Retina (tissue), 1 donor: ENCODE results near the gene TRAK1.
A peak's percentile ranks its signal among the peaks of the same experiment; 100 is the strongest.

ENCODE experiments used
- DNase-seq: peaks from one replicate; pipeline ENCODE4 v3.0.0-alpha.2; 2016

Gene TRAK1

DNA sequence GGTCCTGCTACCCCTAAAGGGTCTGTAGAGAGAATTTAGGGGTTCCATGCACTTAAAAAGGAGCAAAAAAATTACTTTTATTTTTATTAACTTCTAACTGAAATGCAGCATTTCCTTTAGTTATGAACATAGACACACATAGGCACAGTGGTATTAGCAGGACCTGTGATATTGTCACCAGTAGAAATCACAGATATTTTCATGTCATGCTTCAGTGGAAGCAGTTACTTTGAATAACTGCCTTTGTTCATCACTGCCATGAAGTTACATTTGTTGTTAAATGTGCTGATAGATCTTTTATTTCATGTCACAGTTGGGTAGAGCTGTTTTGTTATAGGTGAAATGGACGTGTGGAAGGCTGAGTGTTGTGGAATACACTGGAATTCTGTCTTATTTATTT is 37.4 kb downstream of the TRAK1 start:
- DNase-seq, result no peak

DNA sequence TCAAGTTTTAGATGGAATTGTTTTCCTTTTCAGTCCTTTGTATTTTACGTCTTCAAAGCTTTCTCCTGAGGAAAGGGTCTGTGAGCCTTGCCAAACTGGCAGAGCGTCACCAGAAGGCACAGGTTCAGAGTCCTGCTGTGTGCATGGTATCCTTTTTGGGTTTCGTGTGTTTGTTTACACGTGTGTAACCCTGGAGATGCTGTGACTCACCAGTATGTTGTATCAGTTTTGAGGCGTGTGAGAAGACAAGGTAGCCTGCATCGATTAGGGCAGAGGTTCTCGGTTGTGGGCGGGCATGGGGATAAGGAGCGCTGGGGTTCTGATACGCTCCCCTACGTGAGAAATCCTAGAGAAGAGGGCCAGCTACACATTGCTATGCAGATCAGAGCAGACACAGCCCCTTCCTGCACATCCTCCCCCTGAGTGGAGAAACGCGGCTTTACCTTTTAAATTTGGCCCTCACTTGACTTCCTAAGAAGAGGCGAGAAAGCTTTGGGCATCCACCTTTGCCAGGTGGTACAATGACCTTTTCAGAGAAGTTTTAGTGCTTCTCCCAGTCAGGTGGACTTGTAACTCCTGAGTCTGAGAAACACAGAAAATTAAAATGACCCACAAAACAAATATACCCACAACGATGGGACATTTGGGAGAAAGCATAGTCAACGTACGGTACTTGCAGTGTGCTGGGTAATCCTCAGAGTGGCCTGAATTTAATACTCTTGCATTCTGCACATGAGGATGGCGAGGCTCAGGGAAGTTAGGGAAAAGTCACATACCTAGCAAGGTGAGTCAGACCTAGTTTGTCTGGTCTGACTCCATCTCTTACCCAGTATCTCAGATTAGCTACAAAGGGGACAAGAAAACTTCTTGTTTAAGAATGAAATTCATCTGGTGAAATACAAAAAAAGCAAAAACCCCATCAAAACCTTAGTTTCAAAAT is 38.1 kb downstream of the TRAK1 start:
- DNase-seq, result no peak

- no peak for DNase-seq
Observed at GRCh38 chr3:42130007-42130328, 38.8 kb downstream of the TRAK1 start.

GRCh38 chr3:42130329-42131070 is 39.3 kb downstream of the TRAK1 start:
- DNase-seq, result no peak

GRCh38 chr3:42133500-42134298 is 42.5 kb downstream of the TRAK1 start:
- DNase-seq, result no peak

- DNase-seq, result no peak
Observed at GRCh38 chr3:42134867-42135464, 43.8 kb downstream of the TRAK1 start.

DNA sequence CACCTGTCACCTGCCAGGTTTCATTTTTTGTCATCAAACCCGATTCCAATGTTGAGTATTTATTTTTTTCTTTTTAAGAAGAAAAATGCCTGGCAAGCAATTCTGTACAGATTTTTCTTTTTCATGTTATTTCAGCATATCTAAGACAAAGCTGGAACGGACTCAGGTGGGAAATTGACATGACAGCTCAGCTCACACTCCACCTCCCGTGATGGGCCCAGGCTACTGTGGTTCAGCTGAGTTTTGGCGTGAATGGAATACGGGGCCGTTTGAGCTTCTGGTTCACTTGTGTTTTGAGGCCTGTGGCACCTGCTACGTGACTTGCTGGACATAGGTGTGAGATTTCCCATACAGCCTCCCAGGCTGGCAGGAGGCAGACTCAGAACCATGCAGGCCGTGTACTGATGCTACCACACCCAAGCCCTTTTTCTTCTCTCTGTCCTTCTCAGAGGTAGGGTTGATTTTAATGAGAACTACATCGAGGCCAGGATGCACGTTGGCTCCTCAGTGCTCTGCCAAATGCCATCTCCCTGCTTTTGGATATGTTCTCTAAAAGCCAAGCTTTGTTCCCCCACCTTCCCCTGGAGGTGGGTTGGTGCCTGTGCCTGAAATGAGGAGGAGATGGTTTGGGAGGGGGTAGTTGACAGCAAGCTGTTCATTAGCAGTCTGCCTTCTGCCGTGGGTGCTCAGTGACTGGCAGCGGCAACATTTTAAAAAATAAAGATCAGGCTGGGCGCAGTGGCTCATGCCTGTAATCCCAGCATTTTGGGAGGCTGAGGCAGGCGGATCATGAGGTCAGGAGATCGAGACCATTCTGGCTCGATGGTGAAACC is 48.7 kb downstream of the TRAK1 start:
- no peak for DNase-seq

DNA sequence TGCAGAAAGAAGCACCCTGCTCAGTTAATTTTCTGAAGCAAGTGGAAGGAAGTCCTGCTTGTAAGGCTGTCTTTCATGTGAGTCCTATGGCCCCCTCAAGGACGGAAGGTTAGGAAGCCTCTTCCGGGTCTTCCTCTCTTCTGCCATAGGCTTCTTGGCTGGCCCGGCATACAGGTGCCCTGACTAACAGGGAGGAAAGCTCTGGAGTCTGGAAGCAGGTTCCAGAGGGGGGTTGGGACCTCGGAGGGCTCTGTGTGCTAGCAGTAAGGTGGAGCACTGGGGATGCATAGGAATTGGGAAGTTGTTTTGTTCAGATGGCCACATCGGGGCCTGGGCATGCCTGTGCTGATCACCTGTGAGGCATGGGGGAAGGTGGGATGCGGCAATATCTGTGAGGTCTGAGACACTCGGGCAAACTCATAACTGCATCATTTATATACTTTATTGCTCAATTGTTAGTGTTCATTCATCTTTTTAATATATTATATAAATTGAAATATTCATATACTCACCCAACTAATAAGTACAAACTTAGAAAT is 49.6 kb downstream of the TRAK1 start:
- no peak for DNase-seq

GRCh38 chr3:42143440-42143839 is 52.3 kb downstream of the TRAK1 start:
- no peak for DNase-seq

- no peak for DNase-seq
Observed at GRCh38 chr3:42144209-42144608, 53.1 kb downstream of the TRAK1 start.

- DNase-seq, result no peak
Observed at GRCh38 chr3:42148086-42148848, 57.1 kb downstream of the TRAK1 start.

DNA sequence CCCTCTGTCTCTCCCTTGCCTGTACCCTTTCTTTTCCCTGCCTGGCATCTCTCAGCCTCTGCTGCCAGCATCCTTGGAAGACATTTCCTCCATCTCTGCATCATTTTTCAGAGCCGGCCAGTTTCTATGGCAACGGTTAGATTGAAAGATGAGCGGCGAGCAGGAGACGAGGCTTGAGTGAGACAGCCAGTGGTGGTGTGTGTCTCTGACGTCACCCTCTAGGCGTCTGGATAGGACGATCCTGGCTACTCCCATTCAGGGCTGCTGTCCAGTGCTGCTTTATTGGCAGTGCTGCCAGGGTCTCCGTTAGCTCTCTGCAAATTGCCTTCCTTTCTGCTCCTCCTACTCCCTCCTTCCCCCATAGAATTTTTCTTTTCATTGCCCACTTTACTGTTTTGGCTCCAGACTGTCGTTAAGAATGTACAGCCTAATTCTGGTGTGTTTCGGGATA is 57.9 kb downstream of the TRAK1 start:
- DNase-seq, result peak; percentile 86

- no peak for DNase-seq
Observed at GRCh38 chr3:42149532-42149931, 58.4 kb downstream of the TRAK1 start.

- no peak for DNase-seq
Observed at GRCh38 chr3:42149975-42150374, 58.8 kb downstream of the TRAK1 start.

DNA sequence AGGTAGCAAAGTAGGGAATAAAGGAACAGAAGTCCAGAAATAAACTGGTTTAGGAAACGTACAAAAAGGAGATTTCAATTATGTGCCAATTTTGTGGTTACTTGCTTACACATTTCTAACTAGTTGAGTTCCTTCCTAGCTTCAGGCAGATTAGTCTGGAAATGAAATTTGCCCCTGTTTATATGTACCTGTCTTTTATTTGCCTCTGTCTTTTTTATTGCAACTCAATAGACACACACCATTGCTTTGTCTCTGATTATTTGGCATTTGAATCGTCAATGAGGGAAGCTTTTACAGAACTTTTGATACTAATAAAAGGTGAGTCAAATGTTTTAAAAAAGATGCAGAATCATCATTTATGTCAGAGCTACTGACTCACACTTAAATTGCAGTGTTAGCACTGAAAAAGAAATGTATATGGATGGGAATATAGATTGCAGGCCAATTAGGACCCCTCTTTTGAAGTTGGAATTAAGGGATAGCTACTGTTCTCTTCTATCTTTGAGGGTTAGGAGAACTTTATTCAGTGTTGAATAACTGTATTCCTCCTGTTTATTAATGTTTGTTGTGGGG is 60.5 kb downstream of the TRAK1 start:
- no peak for DNase-seq

GRCh38 chr3:42152193-42152592 is 61.0 kb downstream of the TRAK1 start:
- DNase-seq, result no peak

DNA sequence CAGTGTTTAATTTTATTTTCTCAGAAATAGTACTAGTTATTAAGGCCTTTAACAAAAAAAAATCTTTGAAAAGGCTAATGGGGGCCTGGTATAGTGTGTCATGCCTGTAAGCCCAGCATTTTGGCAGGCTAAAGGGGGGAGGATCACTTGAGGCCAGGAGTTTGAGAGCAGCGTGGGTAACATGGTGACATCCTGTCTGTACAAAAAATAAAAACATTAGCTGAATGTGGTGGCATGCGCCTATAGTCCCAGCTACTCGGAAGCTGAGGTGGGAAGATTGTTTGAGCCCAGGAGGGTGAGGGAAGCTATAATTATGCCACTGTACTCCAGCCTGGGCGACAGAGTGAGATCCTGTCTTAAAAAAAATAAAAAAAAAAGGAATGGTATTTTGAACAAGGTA is 61.9 kb downstream of the TRAK1 start:
- DNase-seq, result no peak

- no peak for DNase-seq
Observed at GRCh38 chr3:42157540-42158538, 66.7 kb downstream of the TRAK1 start.

DNA sequence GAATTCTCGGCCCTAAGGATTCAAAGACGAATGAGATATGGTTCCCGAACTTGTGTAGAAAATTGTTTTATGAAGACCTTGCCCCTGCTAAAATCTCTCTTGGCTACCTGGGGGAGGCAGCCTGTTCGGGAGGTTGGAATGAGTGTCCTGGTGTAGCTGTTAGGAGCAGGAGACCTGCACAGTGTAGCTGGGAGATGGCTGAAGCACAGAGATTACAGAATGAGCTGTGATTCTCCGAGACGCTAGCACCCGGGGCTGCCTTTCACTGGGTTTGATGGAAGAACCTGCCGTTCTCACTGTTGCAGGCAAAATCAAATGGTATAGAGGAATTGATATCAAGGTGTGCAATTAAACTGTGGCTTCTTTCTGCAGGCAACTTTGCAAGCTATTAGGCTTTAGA is 68.0 kb downstream of the TRAK1 start:
- DNase-seq, result no peak
